GM12874 (cell line): ENCODE data around the gene TMEM31.

ENCODE experiments used
- TF ChIP-seq, protein P1 (sequence below): IDR thresholded peaks from 2 replicates; pipeline ENCODE4 v1.5.1; 2011; ENCODE audit warnings: low read depth, mild to moderate bottlenecking, control low read depth, low read length, moderate library complexity; ENCODE audit not compliant: insufficient read depth

TMEM31 gene

DNA sequence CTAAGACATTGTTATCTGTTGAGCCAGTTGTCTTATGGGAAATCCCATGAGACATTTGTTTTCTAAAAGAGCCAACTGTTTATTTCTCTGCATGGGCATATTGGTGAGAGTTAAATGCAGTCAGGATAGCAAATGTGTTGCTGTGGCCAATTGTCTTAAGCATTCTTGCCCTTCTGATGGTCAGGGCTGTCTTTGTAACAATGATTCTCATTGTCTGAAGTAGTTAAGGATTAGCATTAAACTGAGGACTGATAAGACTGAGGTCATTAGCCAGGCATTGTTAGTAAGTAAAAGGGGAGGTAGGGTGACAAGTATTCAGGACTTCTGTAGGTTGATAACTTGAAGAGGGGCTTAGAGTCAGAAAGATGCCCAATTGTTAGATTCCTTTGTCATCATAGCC is 13.0 kb upstream of the TMEM31 start:
- TF ChIP-seq, protein P1, sequence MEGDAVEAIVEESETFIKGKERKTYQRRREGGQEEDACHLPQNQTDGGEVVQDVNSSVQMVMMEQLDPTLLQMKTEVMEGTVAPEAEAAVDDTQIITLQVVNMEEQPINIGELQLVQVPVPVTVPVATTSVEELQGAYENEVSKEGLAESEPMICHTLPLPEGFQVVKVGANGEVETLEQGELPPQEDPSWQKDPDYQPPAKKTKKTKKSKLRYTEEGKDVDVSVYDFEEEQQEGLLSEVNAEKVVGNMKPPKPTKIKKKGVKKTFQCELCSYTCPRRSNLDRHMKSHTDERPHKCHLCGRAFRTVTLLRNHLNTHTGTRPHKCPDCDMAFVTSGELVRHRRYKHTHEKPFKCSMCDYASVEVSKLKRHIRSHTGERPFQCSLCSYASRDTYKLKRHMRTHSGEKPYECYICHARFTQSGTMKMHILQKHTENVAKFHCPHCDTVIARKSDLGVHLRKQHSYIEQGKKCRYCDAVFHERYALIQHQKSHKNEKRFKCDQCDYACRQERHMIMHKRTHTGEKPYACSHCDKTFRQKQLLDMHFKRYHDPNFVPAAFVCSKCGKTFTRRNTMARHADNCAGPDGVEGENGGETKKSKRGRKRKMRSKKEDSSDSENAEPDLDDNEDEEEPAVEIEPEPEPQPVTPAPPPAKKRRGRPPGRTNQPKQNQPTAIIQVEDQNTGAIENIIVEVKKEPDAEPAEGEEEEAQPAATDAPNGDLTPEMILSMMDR = no peak

- TF ChIP-seq, protein P1 = no peak
These were observed 11.5 kb upstream of the TMEM31 start for GRCh38 chrX:103699243-103699642.

DNA sequence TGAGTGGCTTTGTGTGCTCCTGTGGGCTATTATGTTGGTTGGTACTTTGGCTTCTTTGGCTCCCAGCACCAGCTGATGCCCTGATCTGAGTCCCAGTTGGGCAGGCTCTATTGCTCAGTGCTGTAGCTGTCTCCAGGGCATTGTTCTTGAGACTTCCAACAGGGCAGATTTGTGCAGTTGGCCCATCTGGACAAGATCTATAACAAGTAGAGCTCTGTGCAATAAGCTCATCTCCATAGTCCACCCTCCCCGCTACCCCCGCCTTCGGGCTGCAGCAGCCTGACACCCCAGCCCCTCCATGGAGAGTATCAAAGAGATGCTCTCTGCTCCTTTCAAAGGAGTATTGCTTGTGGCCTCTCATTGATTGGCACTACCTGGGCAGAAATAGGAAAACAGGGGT is 5.8 kb upstream of the TMEM31 start:
- TF ChIP-seq, protein P1 = no peak

DNA sequence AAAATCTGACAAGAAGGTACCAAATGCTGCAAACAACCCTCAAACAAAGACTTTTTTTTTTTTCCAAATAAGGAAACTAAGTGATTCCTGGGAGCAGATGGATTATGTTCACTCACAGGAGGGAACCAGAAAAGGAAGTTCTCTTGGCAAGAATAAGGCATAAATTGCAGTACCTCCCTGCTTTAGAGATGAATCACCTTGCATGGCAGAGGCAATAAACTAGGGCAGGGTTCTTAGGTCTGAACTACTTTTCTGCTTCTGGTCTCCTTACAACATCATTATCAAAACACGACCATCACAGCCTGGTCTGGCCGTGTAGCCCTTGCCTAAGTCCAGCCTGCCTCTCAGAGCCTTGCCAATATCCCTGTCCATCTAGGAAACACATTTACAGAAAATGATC is 6.3 kb downstream of the TMEM31 start:
- TF ChIP-seq, protein P1 = no peak

- TF ChIP-seq, protein P1 = no peak
These were observed 7.4 kb downstream of the TMEM31 start for GRCh38 chrX:103718120-103718519.

DNA sequence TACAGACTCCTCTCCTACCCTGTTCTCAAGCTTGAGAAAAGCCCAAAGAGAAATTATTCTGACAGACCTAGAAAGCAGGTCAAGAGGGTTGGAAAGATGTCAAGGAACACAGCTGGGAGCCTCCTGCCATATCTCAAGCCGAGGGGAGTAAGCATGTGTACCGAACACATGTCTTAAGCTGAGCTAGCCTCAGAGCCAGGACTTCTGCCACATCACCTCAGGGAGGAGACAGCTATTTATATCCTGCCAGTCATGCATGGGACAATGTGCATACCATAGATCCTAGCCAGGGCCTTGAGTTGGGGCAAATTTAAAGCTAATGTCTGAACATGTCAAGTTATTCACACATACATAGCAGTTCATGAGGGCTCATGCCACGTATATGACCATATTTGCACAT is 11.8 kb downstream of the TMEM31 start:
- TF ChIP-seq, protein P1 = no peak

DNA sequence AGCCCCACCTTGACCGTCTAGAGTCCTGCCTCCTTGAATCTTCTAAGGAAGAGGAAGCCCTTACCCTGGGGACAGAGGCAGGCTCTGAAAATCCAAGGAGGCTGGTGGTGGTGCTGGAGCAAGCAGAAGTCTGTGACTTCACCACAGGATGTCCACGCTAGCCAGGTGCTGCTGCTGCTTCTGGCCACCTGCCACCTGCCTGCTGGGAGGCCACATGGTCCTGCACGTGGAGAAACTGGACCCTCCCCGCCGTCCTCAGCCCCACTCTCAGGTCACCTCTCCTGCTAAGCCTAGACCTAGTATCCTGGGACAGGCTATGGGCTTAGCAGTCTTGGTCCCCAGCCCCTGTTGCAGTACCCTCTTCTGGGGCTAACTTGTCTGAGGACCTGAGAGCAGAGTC is 15.8 kb downstream of the TMEM31 start:
- TF ChIP-seq, protein P1 = no peak

GRCh38 chrX:103727115-103727514 is 16.4 kb downstream of the TMEM31 start:
- TF ChIP-seq, protein P1 = no peak
